Uterus (tissue), 4 donors: ENCODE data around the gene MAN1B1. TPM values are rescaled to one million over a fixed set of nuclear protein-coding genes. Genes with fewer than 3 reads are reported as not detected.

Experiments used
- DNase-seq, 2 donors: peaks; one replicate each; pipeline ENCODE4 v3.0.0-alpha.2; 2019 to 2020
- H3K27ac ChIP-seq, 2 donors: fragments of 200-600 bp; sonication (generic); 1 replicate in 1 of 2; 2 replicates in 1 of 2; pipeline ENCODE4 v1.5.1; 2016 to 2018
- H3K27me3 ChIP-seq, 2 donors: fragments of 200-600 bp; sonication (generic); one replicate each; pipeline ENCODE4 v1.5.1; 2018 to 2019; ENCODE audit warnings: control low read depth in 1 of 2
- H3K36me3 ChIP-seq, 2 donors: fragments of 200-600 bp; sonication (generic); one replicate each; pipeline ENCODE4 v1.5.1; 2019; ENCODE audit warnings: control low read depth in 1 of 2
- H3K4me1 ChIP-seq, 2 donors: fragments of 200-600 bp; sonication (generic); one replicate each; pipeline ENCODE4 v1.5.1; 2018 to 2019; ENCODE audit warnings: control low read depth in 1 of 2
- H3K4me3 ChIP-seq, 2 donors: fragments of 200-600 bp; sonication (generic); 1 replicate in 1 of 2; 2 replicates in 1 of 2; pipeline ENCODE4 v1.5.1; 2018 to 2019; ENCODE audit warnings: mild to moderate bottlenecking in 1 of 2
- H3K9me3 ChIP-seq, 2 donors: fragments of 200-600 bp; sonication (generic); one replicate each; pipeline ENCODE4 v1.5.1; 2019; ENCODE audit warnings: control low read depth in 1 of 2
- CTCF ChIP-seq, 4 experiments: fragments of 200-600 bp in 2 of 4; fragments of 450-650 bp in 2 of 4; sonication (generic) in 2 of 4; IDR thresholded peaks; one replicate each; pipeline ENCODE4 v1.5.1; 2016 to 2019; ENCODE audit warnings: antibody characterized with exemption in 4 of 4, mild to moderate bottlenecking in 2 of 4, moderate library complexity in 1 of 4
- POLR2A ChIP-seq, 2 donors: fragments of 450-650 bp; IDR thresholded peaks; one replicate each; pipeline ENCODE4 v1.6.1; 2016; ENCODE audit warnings: antibody characterized with exemption in 2 of 2, mild to moderate bottlenecking in 1 of 2, moderate library complexity in 1 of 2
- intact Hi-C: fragments of 100-400 bp; cut with DNase I; formaldehyde crosslinking; loops from one replicate; pipeline ENCODE4 v1.15.1; 2023; ENCODE audit warnings: low total_unique reads
- total RNA-seq, 4 donors: library from RNA; depleted of rRNA in 3 of 4; stranded (reverse); fragments of >200 nt in 3 of 4; gene quantifications; one replicate each; pipeline versions ENCODE4 v1.1.0 to v1.2.4, GENCODE V29; 2014 to 2023
- donor health status: DM: yes; HTN: yes; CAD: no.

MAN1B1 gene
- total RNA-seq, 4 donors from 2014 or later, result 32.9 to 65.0 (median 47.5) TPM

- TF ChIP-seq POLR2A (IDR thresholded peaks at IDR 0.05) (no peak), CTCF (IDR thresholded peaks at IDR 0.05) (no peak)
- intact Hi-C loops, result no loop called here
- no peaks in the 10 kb centered on the region for H3K4me1 ChIP-seq
- H3K27me3 ChIP-seq, result no peaks in the 10 kb centered on the region
- no peaks in the 10 kb centered on the region for H3K36me3 ChIP-seq
- H3K27ac ChIP-seq, result no peak overlapping the region
- H3K9me3 ChIP-seq, result no peaks in the 10 kb centered on the region
- DNase-seq, result no peak
- H3K4me3 ChIP-seq, result no peak overlapping the region
These were observed 9.1 kb downstream of the MAN1B1 start for GRCh38 chr9:137095664-137096517.

- H3K27me3 ChIP-seq, result no peaks in the 10 kb centered on the region
These were observed 10.2 kb downstream of the MAN1B1 start for GRCh38 chr9:137096785-137097546.

GRCh38 chr9:137097761-137098462 lies 11.1 kb downstream of the MAN1B1 start:
- Histone ChIP-seq H3K27ac (no peak overlapping the region), H3K4me1 (no peaks in the 10 kb centered on the region), H3K36me3 (no peaks in the 10 kb centered on the region), H3K27me3 (no peaks in the 10 kb centered on the region), H3K4me3 (no peak overlapping the region), H3K9me3 (no peaks in the 10 kb centered on the region)
- intact Hi-C loops, result no loop called here
- TF ChIP-seq CTCF (IDR thresholded peaks at IDR 0.05) (no peak), POLR2A (IDR thresholded peaks at IDR 0.05) (no peak)
- DNase-seq, result no peak

More at GRCh38 chr9:137096785-137097546, 10.2 kb downstream of the MAN1B1 start:
- H3K9me3 ChIP-seq, result no peaks in the 10 kb centered on the region
- intact Hi-C loops, result no loop called here
- H3K4me3 ChIP-seq, result no peak overlapping the region
- H3K36me3 ChIP-seq, result no peaks in the 10 kb centered on the region
- H3K27ac ChIP-seq, result no peak overlapping the region
- DNase-seq, result no peak
- H3K4me1 ChIP-seq, result no peaks in the 10 kb centered on the region
- no peak for TF ChIP-seq POLR2A (IDR thresholded peaks at IDR 0.05)
- no peak for TF ChIP-seq CTCF (IDR thresholded peaks at IDR 0.05)

- DNase-seq, result no peak
- Histone ChIP-seq H3K36me3 (no peaks in the 10 kb centered on the region), H3K27me3 (no peaks in the 10 kb centered on the region), H3K27ac (no peak overlapping the region), H3K4me1 (no peaks in the 10 kb centered on the region), H3K9me3 (no peaks in the 10 kb centered on the region), H3K4me3 (no peak overlapping the region)
- no peak for TF ChIP-seq CTCF (IDR thresholded peaks at IDR 0.05)
- no peak for TF ChIP-seq POLR2A (IDR thresholded peaks at IDR 0.05)
- intact Hi-C loops, result no loop called here
These were observed 12.4 kb downstream of the MAN1B1 start for GRCh38 chr9:137099231-137099630.
